DND-41 (cell line): Measurements from ENCODE around the gene CCDC200.

Source experiments
- CTCF ChIP-seq: IDR thresholded peaks from 2 replicates; pipeline ENCODE4 v1.5.1; 2012; ENCODE audit warnings: borderline replicate concordance, low read length, moderate library complexity, mild to moderate bottlenecking; ENCODE audit not compliant: poor library complexity, severe bottlenecking; ENCODE audit errors: extremely low read depth
- EZH2 ChIP-seq: IDR thresholded peaks from 3 replicates; pipeline ENCODE4 v1.6.1; 2012; ENCODE audit warnings: borderline replicate concordance, low read depth, mild to moderate bottlenecking, moderate library complexity, low read length, inconsistent platforms; ENCODE audit not compliant: severe bottlenecking

- TF ChIP-seq EZH2, result no peak
- no peak for TF ChIP-seq CTCF
These were observed 35.2 kb downstream of the CCDC200 start for GRCh38 chr17:43193251-43193650.
